Upper lobe of left lung (tissue), 6 donors: ENCODE results near the gene ESR2. TPM values are rescaled to one million over a fixed set of nuclear protein-coding genes. Genes with fewer than 3 reads are reported as not detected.

Experiments
- ATAC-seq, 2 donors: fragments of 200-7000 bp; cut with Tn5 transposase; one replicate each; pipeline ENCODE4 v1.9.1; 2022; ENCODE audit warnings: mild to moderate bottlenecking in 2 of 2, moderate library complexity in 2 of 2; ENCODE audit not compliant: low FRiP score in 2 of 2
- DNase-seq, 2 donors: peaks; one replicate each; pipeline ENCODE4 v3.0.0-alpha.2; 2019 to 2020
- H3K27ac ChIP-seq, 4 donors: fragments of 200-600 bp; sonication (generic); one replicate each; pipeline ENCODE4 v1.5.1; 2016 to 2019
- H3K27me3 ChIP-seq, 4 donors: fragments of 200-600 bp; sonication (generic); one replicate each; pipeline ENCODE4 v1.5.1; 2017 to 2019
- H3K36me3 ChIP-seq, 4 donors: fragments of 200-600 bp; sonication (generic); one replicate each; pipeline ENCODE4 v1.5.1; 2016 to 2019
- H3K4me1 ChIP-seq, 4 donors: fragments of 200-600 bp; sonication (generic); one replicate each; pipeline ENCODE4 v1.5.1; 2018 to 2019
- H3K4me3 ChIP-seq, 4 donors: fragments of 200-600 bp; sonication (generic); one replicate each; pipeline ENCODE4 v1.5.1; 2017 to 2019; ENCODE audit warnings: mild to moderate bottlenecking in 2 of 4, moderate library complexity in 1 of 4
- H3K9me3 ChIP-seq, 4 donors: fragments of 200-600 bp; sonication (generic); one replicate each; pipeline ENCODE4 v1.5.1; 2018 to 2019
- CTCF ChIP-seq, 6 experiments: fragments of 450-650 bp in 4 of 6; fragments of 200-600 bp in 2 of 6; sonication (generic) in 2 of 6; IDR thresholded peaks; one replicate each; pipeline ENCODE4 v1.5.1; 2016 to 2019; ENCODE audit warnings: antibody characterized with exemption in 6 of 6
- EP300 ChIP-seq, 4 donors: sonication (generic); formaldehyde crosslinking; IDR thresholded peaks; one replicate each; pipeline ENCODE4 v1.5.1; 2017; ENCODE audit warnings: antibody characterized with exemption in 4 of 4, control low read depth in 2 of 4
- POLR2A ChIP-seq, 4 donors: fragments of 450-650 bp; IDR thresholded peaks; one replicate each; pipeline ENCODE4 v1.5.1; 2016 to 2017; ENCODE audit warnings: antibody characterized with exemption in 4 of 4, mild to moderate bottlenecking in 2 of 4
- POLR2AphosphoS5 ChIP-seq, 2 donors: sonication (generic); formaldehyde crosslinking; IDR thresholded peaks; one replicate each; pipeline ENCODE4 v1.5.1; 2017; ENCODE audit warnings: antibody characterized with exemption in 2 of 2
- WGBS, 2 donors: methylation state at CpG; one replicate each; pipeline ENCODE4 v1.1.5; 2017 to 2018; 5-methylcytosine and 5-hydroxymethylcytosine counted together
- total RNA-seq, 6 donors: library from RNA; depleted of rRNA in 4 of 6; stranded (reverse); fragments of >200 nt in 4 of 6; gene quantifications; one replicate each; pipeline versions ENCODE4 v1.1.0 to v1.2.1, GENCODE V29; 2016 to 2021
- donor health status: DM: no; HTN: no; CAD: no; lungs with moderate emphysema.
- donor health status: DM: no; HTN: yes; CAD: no; lungs with severe emphysema.

ESR2 gene
- total RNA-seq, 6 donors from 2014 or later = 0.20 to 3.6 (median 0.86) TPM; not detected in 1

GRCh38 chr14:64200170-64200569 lies 94.0 kb downstream of the ESR2 start:
- peaks cover 0 to 11% (median 0%) of the 10 kb centered on the region in 4 donors for H3K36me3 ChIP-seq
- H3K4me3 ChIP-seq = no peak overlapping the region
- peak overlapping the region; percentile 1 to 20 (median 8) for H3K27ac ChIP-seq
- H3K9me3 ChIP-seq = no peaks in the 10 kb centered on the region
- WGBS, 2 donors = 66 to 69% methylated on average over 4 of the region's 4 CpGs
- TF ChIP-seq POLR2AphosphoS5 (IDR thresholded peaks at IDR 0.05) (peak in 1 of 2 donors; percentile 36), CTCF (IDR thresholded peaks at IDR 0.05) (no peak), EP300 (IDR thresholded peaks at IDR 0.05) (peak in 1 of 4 donors; percentile 75), POLR2A (IDR thresholded peaks at IDR 0.05) (peak in 1 of 4 donors; percentile 34)
- peaks cover 0 to 24% (median 16%) of the 10 kb centered on the region in 4 donors for H3K4me1 ChIP-seq
- H3K27me3 ChIP-seq = no peaks in the 10 kb centered on the region
- peak in 1 of 2 donors; percentile 56 for ATAC-seq
- peak in 1 of 2 donors; percentile 85 for DNase-seq

- no peaks in the 10 kb centered on the region for H3K27me3 ChIP-seq
- TF ChIP-seq POLR2AphosphoS5 (IDR thresholded peaks at IDR 0.05) (no peak), EP300 (IDR thresholded peaks at IDR 0.05) (no peak), CTCF (IDR thresholded peaks at IDR 0.05) (no peak), POLR2A (IDR thresholded peaks at IDR 0.05) (no peak)
- H3K27ac ChIP-seq = no peak overlapping the region
- WGBS, 2 donors = 83 to 97% methylated on average over 3 of the region's 3 CpGs
- peaks cover 0 to 26% (median 16%) of the 10 kb centered on the region in 4 donors for H3K4me1 ChIP-seq
- peaks cover 0 to 11% (median 0%) of the 10 kb centered on the region in 4 donors for H3K36me3 ChIP-seq
- no peaks in the 10 kb centered on the region for H3K9me3 ChIP-seq
- ATAC-seq = no peak
- DNase-seq = no peak
- H3K4me3 ChIP-seq = no peak overlapping the region
Observed at GRCh38 chr14:64198486-64198885, 95.7 kb downstream of the ESR2 start.

- ATAC-seq (no peak), DNase-seq (no peak)
- Histone ChIP-seq H3K27me3 (no peaks in the 10 kb centered on the region), H3K9me3 (no peaks in the 10 kb centered on the region), H3K4me1 (peaks cover 0 to 24% (median 16%) of the 10 kb centered on the region in 4 donors), H3K27ac (peak overlapping the region in 1 of 4 donors; percentile 39), H3K36me3 (peaks cover 0 to 10% (median 2%) of the 10 kb centered on the region in 4 donors), H3K4me3 (no peak overlapping the region)
- no peak for TF ChIP-seq CTCF (IDR thresholded peaks at IDR 0.05)
- TF ChIP-seq EP300 (IDR thresholded peaks at IDR 0.05) = no peak
- no peak for TF ChIP-seq POLR2AphosphoS5 (IDR thresholded peaks at IDR 0.05)
- no peak for TF ChIP-seq POLR2A (IDR thresholded peaks at IDR 0.05)
- 79 to 95% methylated on average over 3 of the region's 3 CpGs for WGBS, 2 donors
Observed at GRCh38 chr14:64197996-64198395, 96.2 kb downstream of the ESR2 start.

- peak overlapping the region; percentile 16 to 39 (median 38) for H3K27ac ChIP-seq
- 24 to 30% methylated on average over 16 to 20 of the region's 20 CpGs for WGBS, 2 donors
Observed at GRCh38 chr14:64196814-64197411, 97.3 kb downstream of the ESR2 start.

More at GRCh38 chr14:64196814-64197411, 97.3 kb downstream of the ESR2 start:
- peak overlapping the region in 3 of 4 donors; percentile 26 to 37 (median 34) for H3K4me3 ChIP-seq
- H3K9me3 ChIP-seq = no peaks in the 10 kb centered on the region
- ATAC-seq = peak; percentile 38 to 69
- TF ChIP-seq EP300 (IDR thresholded peaks at IDR 0.05) (no peak), CTCF (IDR thresholded peaks at IDR 0.05) (no peak), POLR2AphosphoS5 (IDR thresholded peaks at IDR 0.05) (peak in 1 of 2 donors; percentile 28), POLR2A (IDR thresholded peaks at IDR 0.05) (no peak)
- H3K36me3 ChIP-seq = peaks cover 0 to 7% (median 2%) of the 10 kb centered on the region in 4 donors
- no peaks in the 10 kb centered on the region for H3K27me3 ChIP-seq
- peak; percentile 87 for DNase-seq
- peaks cover 0 to 24% (median 16%) of the 10 kb centered on the region in 4 donors for H3K4me1 ChIP-seq
